Neural progenitor cell (in vitro differentiated cells): ENCODE results near the gene DPH5. TPM values are rescaled to one million over a fixed set of nuclear protein-coding genes. Genes with fewer than 3 reads are reported as not detected.
"Not testable (repeated sequence)": the region's sequence is repeated elsewhere in the genome, so short reads cannot be mapped to it uniquely, and the experiment has no call there.

Source experiments
- DNase-seq: peaks from one replicate; pipeline ENCODE4 v3.0.0-alpha.2; 2016; ENCODE audit warnings: low spot score
- H2AFZ ChIP-seq: fragments of 200-600 bp; sonication (generic); replicated peaks from 2 replicates; pipeline ENCODE4 v1.6.1; 2016; ENCODE audit warnings: antibody characterized with exemption
- H3F3A ChIP-seq: fragments of 200-600 bp; sonication (generic); 2 replicates; pipeline ENCODE4 v1.6.1; 2016; ENCODE audit warnings: antibody characterized with exemption, low read depth
- H3K27ac ChIP-seq: fragments of 200-600 bp; sonication (generic); 2 replicates; pipeline ENCODE4 v1.5.1; 2016; ENCODE audit warnings: mild to moderate bottlenecking
- H3K27me3 ChIP-seq: fragments of 200-600 bp; sonication (generic); 2 replicates; pipeline ENCODE4 v1.6.1; 2016; ENCODE audit warnings: mild to moderate bottlenecking, moderate library complexity
- H3K36me3 ChIP-seq: fragments of 200-600 bp; sonication (generic); 2 replicates; pipeline ENCODE4 v1.5.1; 2016
- H3K4me1 ChIP-seq: fragments of 200-600 bp; sonication (generic); 2 replicates; pipeline ENCODE4 v1.6.1; 2016; ENCODE audit warnings: mixed run types
- H3K4me2 ChIP-seq: fragments of 200-600 bp; sonication (generic); 2 replicates; pipeline ENCODE4 v1.6.1; 2016
- H3K4me3 ChIP-seq: fragments of 200-600 bp; sonication (generic); 2 replicates; pipeline ENCODE4 v1.5.1; 2016
- H3K79me2 ChIP-seq: fragments of 200-600 bp; sonication (generic); 2 replicates; pipeline ENCODE4 v1.6.1; 2016; ENCODE audit warnings: low read depth
- H3K9ac ChIP-seq: fragments of 200-600 bp; sonication (generic); 2 replicates; pipeline ENCODE4 v1.6.1; 2016
- H3K9me3 ChIP-seq: fragments of 200-600 bp; sonication (generic); 2 replicates; pipeline ENCODE4 v1.5.1; 2016; ENCODE audit warnings: low read depth
- H4K20me1 ChIP-seq: fragments of 200-600 bp; sonication (generic); 2 replicates; pipeline ENCODE4 v1.6.1; 2016; ENCODE audit warnings: low read depth
- H3K27ac Mint-ChIP-seq: 3 replicates; pipeline ENCODE4 v1.8.0; 2021; ENCODE audit warnings: mixed read lengths
- H3K27me3 Mint-ChIP-seq: 2 replicates; pipeline ENCODE4 v1.8.0; 2022; ENCODE audit warnings: low read depth, mild to moderate bottlenecking, inconsistent platforms, moderate library complexity, mixed read lengths; ENCODE audit not compliant: insufficient read depth
- H3K36me3 Mint-ChIP-seq: 3 replicates; pipeline ENCODE4 v1.8.0; 2021; ENCODE audit warnings: mixed read lengths
- H3K4me1 Mint-ChIP-seq: 3 replicates; pipeline ENCODE4 v1.8.0; 2021; ENCODE audit warnings: mixed read lengths
- H3K4me3 Mint-ChIP-seq: 3 replicates; pipeline ENCODE4 v1.8.0; 2021; ENCODE audit warnings: mild to moderate bottlenecking, moderate library complexity, mixed read lengths
- H3K9me3 Mint-ChIP-seq: 3 replicates; pipeline ENCODE4 v1.8.0; 2020; ENCODE audit warnings: mixed read lengths
- CTCF ChIP-seq: fragments of 200-600 bp; sonication (generic); IDR thresholded peaks from 2 replicates; pipeline ENCODE4 v1.5.1; 2017; ENCODE audit warnings: antibody characterized with exemption, mild to moderate bottlenecking
- EZH2 ChIP-seq: fragments of 200-600 bp; sonication (generic); IDR thresholded peaks from 2 replicates; pipeline ENCODE4 v1.6.1; 2017; ENCODE audit warnings: antibody characterized with exemption, mild to moderate bottlenecking, moderate library complexity
- EZH2phosphoT487 ChIP-seq: fragments of 200-600 bp; sonication (generic); IDR thresholded peaks from 2 replicates; pipeline ENCODE4 v1.6.1; 2017; ENCODE audit warnings: antibody characterized with exemption
- total RNA-seq: library from RNA; depleted of rRNA; stranded (reverse); fragments of >200 nt; gene quantifications from 2 replicates; pipeline ENCODE4 v1.2.3, GENCODE V29; 2015; ENCODE audit warnings: low replicate concordance

DPH5 gene
- total RNA-seq, 1 donor from 2014 or later = 99.4 TPM

GRCh38 chr1:100953960-100954730 is 71.4 kb downstream of the DPH5 start:
- no peaks in the 10 kb centered on the region for H3K27me3 Mint-ChIP-seq
- Histone ChIP-seq H3K27ac (no peak overlapping the region), H2AFZ (no peak overlapping the region), H3K79me2 (peaks cover 3% of the 10 kb centered on the region), H3F3A (peaks cover 24% of the 10 kb centered on the region), H3K9me3 (no peaks in the 10 kb centered on the region), H3K4me1 (peaks cover 48% of the 10 kb centered on the region), H3K4me2 (no peak overlapping the region), H3K9ac (no peak overlapping the region), H3K27me3 (no peaks in the 10 kb centered on the region), H4K20me1 (no peaks in the 10 kb centered on the region), H3K4me3 (no peak overlapping the region), H3K36me3 (peaks cover 2% of the 10 kb centered on the region)
- no peak for DNase-seq
- no peak overlapping the region for H3K27ac Mint-ChIP-seq
- TF ChIP-seq EZH2phosphoT487 = no peak
- TF ChIP-seq EZH2 = no peak
- no peak for TF ChIP-seq CTCF
- no peak overlapping the region for H3K4me3 Mint-ChIP-seq
- peaks cover 16% of the 10 kb centered on the region for H3K36me3 Mint-ChIP-seq
- peaks cover 33% of the 10 kb centered on the region for H3K4me1 Mint-ChIP-seq
- no peaks in the 10 kb centered on the region for H3K9me3 Mint-ChIP-seq

- not testable (repeated sequence) for H3K36me3 ChIP-seq, H3K27me3 Mint-ChIP-seq, H2AFZ ChIP-seq, H3K4me3 Mint-ChIP-seq, H3K9ac ChIP-seq, H4K20me1 ChIP-seq, H3K4me2 ChIP-seq, DNase-seq, H3K4me3 ChIP-seq, H3K9me3 ChIP-seq, H3K27me3 ChIP-seq, H3K9me3 Mint-ChIP-seq
- H3F3A ChIP-seq = peaks cover 34% of the 10 kb centered on the region
- Mint-ChIP-seq H3K4me1 (peaks cover 33% of the 10 kb centered on the region), H3K27ac (peak overlapping the region; percentile 47), H3K36me3 (peaks cover 25% of the 10 kb centered on the region)
- peaks cover 14% of the 10 kb centered on the region for H3K79me2 ChIP-seq
- H3K4me1 ChIP-seq = peaks cover 54% of the 10 kb centered on the region
- peak overlapping the region; percentile 30 for H3K27ac ChIP-seq
Observed at GRCh38 chr1:100952970-100953369, 72.6 kb downstream of the DPH5 start.

GRCh38 chr1:100952104-100952745 is 73.4 kb downstream of the DPH5 start:
- Mint-ChIP-seq H3K36me3 (peaks cover 31% of the 10 kb centered on the region), H3K4me3 (no peak overlapping the region), H3K27me3 (no peaks in the 10 kb centered on the region), H3K27ac (no peak overlapping the region), H3K4me1 (peaks cover 33% of the 10 kb centered on the region), H3K9me3 (peaks cover 16% of the 10 kb centered on the region)
- TF ChIP-seq EZH2 (no peak), CTCF (no peak), EZH2phosphoT487 (no peak)
- Histone ChIP-seq H3K27ac (no peak overlapping the region), H3K9ac (no peak overlapping the region), H3K27me3 (no peaks in the 10 kb centered on the region), H3K4me3 (no peak overlapping the region), H2AFZ (no peak overlapping the region), H3K79me2 (peaks cover 14% of the 10 kb centered on the region), H3K4me1 (peaks cover 54% of the 10 kb centered on the region), H4K20me1 (no peaks in the 10 kb centered on the region), H3K4me2 (no peak overlapping the region), H3F3A (peaks cover 34% of the 10 kb centered on the region), H3K36me3 (peaks cover 9% of the 10 kb centered on the region), H3K9me3 (no peaks in the 10 kb centered on the region)
- DNase-seq = no peak

GRCh38 chr1:100950781-100951180 is 74.8 kb downstream of the DPH5 start:
- H3K4me3 Mint-ChIP-seq = no peak overlapping the region

More at GRCh38 chr1:100950781-100951180, 74.8 kb downstream of the DPH5 start:
- Mint-ChIP-seq H3K9me3 (peaks cover 30% of the 10 kb centered on the region), H3K36me3 (peaks cover 46% of the 10 kb centered on the region), H3K4me1 (peaks cover 33% of the 10 kb centered on the region), H3K27ac (peak overlapping the region; percentile 55), H3K27me3 (no peaks in the 10 kb centered on the region)
- Histone ChIP-seq H3K79me2 (peaks cover 18% of the 10 kb centered on the region), H3K36me3 (peaks cover 9% of the 10 kb centered on the region), H3F3A (peaks cover 34% of the 10 kb centered on the region), H3K9me3 (no peaks in the 10 kb centered on the region), H4K20me1 (no peaks in the 10 kb centered on the region), H3K27ac (peak overlapping the region; percentile 63), H3K4me3 (no peak overlapping the region), H2AFZ (no peak overlapping the region), H3K9ac (no peak overlapping the region), H3K4me2 (peak overlapping the region; percentile 45), H3K4me1 (peaks cover 47% of the 10 kb centered on the region), H3K27me3 (no peaks in the 10 kb centered on the region)
- no peak for TF ChIP-seq CTCF
- no peak for TF ChIP-seq EZH2phosphoT487
- TF ChIP-seq EZH2 = no peak
- peak; percentile 49 for DNase-seq
